ENCODE data around the gene MRPL53. TPM values are rescaled to one million over a fixed set of nuclear protein-coding genes. Genes with fewer than 3 reads are reported as not detected.
"Not testable (repeated sequence)": the region's sequence is repeated elsewhere in the genome, so short reads cannot be mapped to it uniquely, and the experiment has no call there.

The MRPL53 gene
- total RNA-seq, 1 experiment from 2014 or later = 55.9 TPM

DNA sequence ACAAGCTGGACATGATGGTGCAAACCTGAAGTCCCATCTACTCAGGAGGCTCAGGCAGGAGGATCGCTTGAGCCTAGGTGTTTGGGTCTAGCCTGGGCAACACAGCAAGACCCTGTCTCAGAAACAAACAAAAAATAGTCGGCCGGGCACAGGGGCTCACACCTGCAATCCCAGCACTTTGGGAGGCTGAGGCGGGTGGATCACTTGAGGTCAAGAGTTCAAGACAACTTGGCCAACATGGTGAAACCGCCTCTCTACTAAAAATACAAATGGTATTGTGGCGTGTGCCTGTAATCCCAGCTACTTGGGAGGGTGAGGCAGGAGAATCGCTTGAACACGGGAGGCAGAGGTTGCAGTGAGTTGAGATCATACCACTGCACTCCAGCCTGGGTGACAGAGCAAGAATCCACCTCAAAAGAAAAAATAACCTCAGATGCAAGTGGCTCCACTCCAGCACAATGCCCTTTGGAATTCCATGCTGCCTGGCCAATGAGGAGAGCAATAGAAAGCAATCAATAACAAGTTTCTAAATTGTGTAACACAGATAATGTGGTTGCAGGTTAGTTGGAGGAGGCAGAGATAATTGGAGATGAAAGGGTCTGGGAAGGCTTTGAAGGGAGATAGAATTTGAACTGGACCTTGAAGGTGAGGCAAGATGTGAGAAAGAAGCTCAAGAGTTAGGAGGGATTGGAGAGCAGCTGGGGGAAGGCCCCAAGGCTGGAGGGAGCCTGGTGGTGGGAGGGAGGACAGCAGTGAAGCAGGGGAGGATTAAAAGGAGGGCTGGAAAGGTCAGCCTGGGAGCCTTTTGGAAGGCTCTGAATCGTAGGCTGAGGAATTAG, 16.4 kb upstream of the MRPL53 start:
- in situ Hi-C loops (cut with HindIII; ENCODE audit: low pct_unique_long_range_greater_than_20kb, low sequenced_read_pairs) = no loop called here

GRCh38 chr2:74486141-74486540, 13.7 kb upstream of the MRPL53 start:
- no peak for DNase-seq (ENCODE audit: low read depth, low spot score)
- in situ Hi-C loops (cut with HindIII; ENCODE audit: low pct_unique_long_range_greater_than_20kb, low sequenced_read_pairs) = no loop called here

More for the DNA sequence above, 16.4 kb upstream of the MRPL53 start:
- no peak for DNase-seq (ENCODE audit: low read depth, low spot score)

GRCh38 chr2:74483675-74484164, 11.2 kb upstream of the MRPL53 start:
- DNase-seq (ENCODE audit: low read depth, low spot score); in situ Hi-C loops (cut with HindIII; ENCODE audit: low pct_unique_long_range_greater_than_20kb, low sequenced_read_pairs): not testable (repeated sequence)

DNA sequence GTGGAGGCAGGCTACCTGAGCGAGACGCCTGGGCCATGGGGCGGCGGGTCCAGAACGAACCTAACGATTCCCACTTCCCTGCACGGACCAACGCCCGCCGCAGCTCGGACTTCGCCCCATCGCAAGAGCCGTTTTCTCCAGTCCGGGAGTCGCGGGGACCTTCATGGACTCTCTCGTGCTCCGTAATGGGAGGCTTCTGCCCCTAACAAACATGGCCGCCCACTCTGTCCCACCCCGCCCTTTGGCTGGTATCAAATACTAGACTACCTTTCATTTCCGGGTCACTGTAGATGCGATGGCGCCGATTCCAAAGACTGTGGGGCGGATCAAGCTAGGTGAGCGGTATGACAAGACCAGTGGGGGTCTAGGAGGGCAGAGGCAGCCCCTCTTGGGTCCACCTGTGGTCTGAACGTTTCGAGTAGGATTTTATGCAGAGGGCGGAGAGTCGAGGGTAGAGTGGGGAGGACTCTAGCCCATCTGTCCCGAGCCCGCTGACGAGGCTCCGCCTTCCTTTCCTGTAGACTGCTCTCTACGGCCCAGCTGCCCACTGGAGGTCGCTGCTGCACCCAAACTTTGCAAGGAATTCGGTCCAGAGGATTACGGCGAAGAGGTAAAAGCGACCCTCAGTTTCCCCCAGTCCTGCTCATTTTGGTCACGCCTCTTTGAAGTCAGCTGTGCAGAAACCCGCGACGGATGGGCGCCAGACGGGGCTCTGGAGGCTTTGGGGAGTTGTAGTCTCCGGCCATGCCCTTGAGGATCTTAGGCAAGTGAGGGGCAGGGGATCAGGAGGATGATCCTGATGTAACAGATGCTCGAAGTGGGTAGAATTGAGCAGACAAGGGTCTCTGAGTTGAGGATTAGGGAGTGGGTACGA, 10.6 kb upstream of the MRPL53 start, which contains the start of the genes CCDC142 and TTC31:
Gene CCDC142, minus strand, starts transcription at position 198 of the 874 bp plus-strand sequence. Its CDS starts 161 bp downstream, at position 37.
Gene TTC31, plus strand, starts transcription at position 281 of the 874 bp plus-strand sequence. Its CDS starts 15 bp downstream, at position 296.
- peak; percentile 97 for DNase-seq (ENCODE audit: low read depth, low spot score)
- in situ Hi-C loops (cut with HindIII; ENCODE audit: low pct_unique_long_range_greater_than_20kb, low sequenced_read_pairs) = no loop called here

GRCh38 chr2:74481961-74482800, 9.7 kb upstream of the MRPL53 start:
- no peak for DNase-seq (ENCODE audit: low read depth, low spot score)
- in situ Hi-C loops (cut with HindIII; ENCODE audit: low pct_unique_long_range_greater_than_20kb, low sequenced_read_pairs) = no loop called here

GRCh38 chr2:74481431-74481830, 9.0 kb upstream of the MRPL53 start:
- in situ Hi-C loops (cut with HindIII; ENCODE audit: low pct_unique_long_range_greater_than_20kb, low sequenced_read_pairs) = no loop called here
- no peak for DNase-seq (ENCODE audit: low read depth, low spot score)

DNA sequence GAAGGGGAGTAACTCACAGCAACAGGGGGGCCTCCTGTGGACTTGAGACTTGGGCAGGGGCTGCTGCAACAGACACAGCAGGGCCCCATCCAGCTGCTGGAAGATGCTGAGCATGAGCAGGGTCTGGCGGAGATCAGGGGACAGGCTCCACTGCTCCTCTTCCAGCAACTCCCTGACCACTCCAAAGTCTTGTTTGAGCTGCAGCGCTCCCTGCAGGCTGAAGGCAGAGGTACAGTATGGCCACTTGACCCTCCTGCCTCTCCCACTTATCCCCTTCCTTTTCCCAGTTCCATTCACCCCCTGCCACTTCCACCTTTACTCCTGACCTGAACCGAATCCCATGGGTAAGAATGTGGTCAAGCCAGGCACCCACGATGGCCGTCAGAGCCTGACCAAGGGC, 2.4 kb upstream of the MRPL53 start:
- in situ Hi-C loops (cut with HindIII; ENCODE audit: low pct_unique_long_range_greater_than_20kb, low sequenced_read_pairs) = no loop called here
- peak; percentile 53 for DNase-seq (ENCODE audit: low read depth, low spot score)

- DNase-seq (ENCODE audit: low read depth, low spot score) = no peak
- in situ Hi-C loops (cut with HindIII; ENCODE audit: low pct_unique_long_range_greater_than_20kb, low sequenced_read_pairs) = no loop called here
Measured at GRCh38 chr2:74474481-74474880, 2.0 kb upstream of the MRPL53 start.

DNA sequence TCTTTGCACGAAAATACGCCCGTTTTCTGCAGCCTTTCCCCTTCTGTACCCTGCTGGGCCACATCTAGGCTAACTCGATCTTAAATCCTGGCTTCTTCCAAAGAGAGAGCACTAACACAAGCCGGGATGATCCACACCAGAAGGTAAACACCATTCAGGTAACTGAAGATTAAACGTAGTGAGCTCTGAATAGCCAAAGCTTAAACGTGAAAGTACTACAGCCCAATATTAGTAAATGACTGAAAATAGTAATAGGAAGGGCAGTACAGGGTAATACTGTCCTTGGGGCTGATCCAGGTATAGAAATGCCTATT, 422 bp upstream of the MRPL53 start:
- no peak for DNase-seq (ENCODE audit: low read depth, low spot score)
- in situ Hi-C loops (cut with HindIII; ENCODE audit: low pct_unique_long_range_greater_than_20kb, low sequenced_read_pairs) = no loop called here

- DNase-seq (ENCODE audit: low read depth, low spot score) = no peak
- in situ Hi-C loops (cut with HindIII; ENCODE audit: low pct_unique_long_range_greater_than_20kb, low sequenced_read_pairs) = no loop called here
Measured at GRCh38 chr2:74471332-74472065, 981 bp downstream of the MRPL53 start.

DNA sequence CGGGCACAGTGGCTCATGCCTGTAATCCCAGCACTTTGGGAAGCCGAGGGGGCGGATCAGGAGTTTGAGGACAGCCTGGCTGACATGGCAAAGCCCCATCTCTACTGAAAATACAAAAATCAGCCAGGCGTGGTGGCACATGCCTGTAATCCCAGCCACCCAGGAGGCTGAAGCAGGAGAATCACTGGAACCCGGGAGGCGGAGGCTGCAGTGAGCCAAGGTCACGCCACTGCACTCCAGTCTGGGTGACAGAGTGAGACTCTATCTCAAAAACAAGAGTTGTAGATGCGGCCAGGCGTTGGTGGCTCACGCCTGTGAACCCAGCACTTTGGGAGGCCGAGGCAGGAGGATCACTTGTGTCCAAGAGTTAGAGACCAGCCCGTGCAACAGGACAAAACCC, 1.7 kb downstream of the MRPL53 start:
- DNase-seq (ENCODE audit: low read depth, low spot score); in situ Hi-C loops (cut with HindIII; ENCODE audit: low pct_unique_long_range_greater_than_20kb, low sequenced_read_pairs): not testable (repeated sequence)

DNA sequence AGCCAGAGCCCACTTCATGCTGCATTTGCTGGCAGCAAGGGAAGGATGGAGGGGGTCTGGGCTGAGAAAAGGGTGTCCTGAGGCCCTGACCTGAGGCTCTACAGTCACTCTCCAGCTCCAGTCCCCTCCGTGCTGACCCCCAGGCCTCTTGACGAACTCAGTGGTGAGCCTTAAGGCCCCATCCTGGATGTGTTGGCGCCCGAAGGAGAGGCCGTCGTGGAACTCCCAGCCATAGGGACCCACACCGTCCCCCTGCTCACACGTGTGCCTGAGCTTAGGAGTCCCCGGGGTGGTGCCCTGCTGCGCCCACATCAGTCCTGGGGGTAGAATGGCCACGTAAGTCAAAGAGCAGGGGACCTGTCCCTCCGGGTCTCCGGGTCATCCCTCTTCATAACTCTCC, 8.1 kb downstream of the MRPL53 start:
- no peak for DNase-seq (ENCODE audit: low read depth, low spot score)
- in situ Hi-C loops (cut with HindIII; ENCODE audit: low pct_unique_long_range_greater_than_20kb, low sequenced_read_pairs) = no loop called here

DNA sequence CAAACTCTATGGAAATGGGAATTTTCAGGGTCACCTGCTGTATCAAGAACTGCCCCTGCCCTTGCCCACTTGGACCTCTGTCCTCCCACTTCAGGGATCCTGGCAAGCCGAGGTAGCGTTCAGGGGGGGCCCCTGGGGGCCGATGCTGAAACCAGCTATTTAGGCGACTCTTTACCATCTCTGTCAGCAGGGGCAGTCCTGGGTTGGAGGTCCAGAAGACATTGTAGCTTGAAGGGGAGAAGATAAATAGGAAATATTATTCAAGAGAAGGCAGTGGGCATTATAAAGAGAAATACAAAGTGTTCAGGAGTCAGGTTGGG, 9.7 kb downstream of the MRPL53 start:
- in situ Hi-C loops (cut with HindIII; ENCODE audit: low pct_unique_long_range_greater_than_20kb, low sequenced_read_pairs) = no loop called here
- DNase-seq (ENCODE audit: low read depth, low spot score) = no peak

DNA sequence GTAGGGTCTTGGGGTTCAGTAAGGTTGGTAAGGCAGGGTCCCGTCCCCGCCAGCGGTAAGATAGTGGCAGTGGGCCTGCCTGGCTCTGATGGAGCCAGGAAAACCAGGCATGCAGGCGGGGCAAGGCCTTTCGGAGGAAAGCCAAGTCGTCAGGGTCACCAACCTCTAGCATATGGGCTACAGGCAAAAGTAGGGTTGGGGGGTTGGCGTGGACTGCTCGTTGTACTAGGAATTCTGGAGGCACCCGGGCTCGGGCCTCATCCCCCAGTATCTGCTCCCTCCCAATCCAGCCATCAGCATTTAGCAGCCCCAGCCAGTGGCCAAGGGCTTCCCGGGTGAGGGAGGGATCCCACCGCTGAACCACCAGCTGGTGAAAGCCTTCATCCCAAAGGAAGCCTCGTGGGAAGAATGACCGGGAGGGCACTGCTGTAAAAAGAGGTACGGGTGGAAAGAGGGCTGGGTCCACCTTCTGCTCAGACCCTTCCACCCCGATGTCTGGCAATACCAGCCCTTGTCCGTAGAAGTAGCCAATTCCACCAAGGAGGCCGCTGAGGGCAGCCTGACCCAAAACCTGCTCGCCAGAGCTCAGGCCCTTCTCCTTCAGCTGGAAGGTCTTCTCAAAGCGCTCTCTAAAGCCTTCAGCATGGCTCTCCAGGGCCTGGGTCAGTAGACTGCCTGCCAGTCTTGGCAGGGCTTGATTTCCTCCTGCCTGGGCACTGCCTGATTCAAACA, 10.3 kb downstream of the MRPL53 start:
- DNase-seq (ENCODE audit: low read depth, low spot score) = no peak
- in situ Hi-C loops (cut with HindIII; ENCODE audit: low pct_unique_long_range_greater_than_20kb, low sequenced_read_pairs) = no loop called here

GRCh38 chr2:74461187-74462053, 11.1 kb downstream of the MRPL53 start:
- peak; percentile 42 for DNase-seq (ENCODE audit: low read depth, low spot score)
- in situ Hi-C loops (cut with HindIII; ENCODE audit: low pct_unique_long_range_greater_than_20kb, low sequenced_read_pairs) = no loop called here

- in situ Hi-C loops (cut with HindIII; ENCODE audit: low pct_unique_long_range_greater_than_20kb, low sequenced_read_pairs); DNase-seq (ENCODE audit: low read depth, low spot score): not testable (repeated sequence)
Measured at GRCh38 chr2:74460187-74460586, 12.3 kb downstream of the MRPL53 start.

Data from SK-MEL-5 (cell line).